ENCODE data around the gene CALCOCO2. TPM values are rescaled to one million over a fixed set of nuclear protein-coding genes. Genes with fewer than 3 reads are reported as not detected.
A peak's percentile ranks its signal among the peaks of the same experiment; 100 is the strongest.

CALCOCO2 gene
- total RNA-seq, 1 donor from 2014 or later, result 97.9 TPM

GRCh38 chr17:48856122-48856821, 25.4 kb downstream of the CALCOCO2 start:
- no peak for TF ChIP-seq CTCF (IDR thresholded peaks at IDR 0.05)
- H3K4me1 Mint-ChIP-seq (ENCODE audit: low read depth), result peaks cover 2% of the 10 kb centered on the region
- H3K4me3 Mint-ChIP-seq (ENCODE audit: unreplicated experiment), result no peak overlapping the region
- no peaks in the 10 kb centered on the region for H3K27me3 Mint-ChIP-seq (ENCODE audit: low read depth)
- H3K36me3 Mint-ChIP-seq (ENCODE audit: low read depth), result peaks cover 35% of the 10 kb centered on the region
- no peak for DNase-seq (ENCODE audit: low spot score)
- H3K27ac Mint-ChIP-seq (ENCODE audit: unreplicated experiment), result no peak overlapping the region
- no peaks in the 10 kb centered on the region for H3K9me3 Mint-ChIP-seq (ENCODE audit: low read depth)

- Mint-ChIP-seq H3K9me3 (ENCODE audit: low read depth) (no peaks in the 10 kb centered on the region), H3K4me1 (ENCODE audit: low read depth) (no peaks in the 10 kb centered on the region), H3K27ac (ENCODE audit: unreplicated experiment) (no peak overlapping the region), H3K4me3 (ENCODE audit: unreplicated experiment) (no peak overlapping the region), H3K36me3 (ENCODE audit: low read depth) (peaks cover 51% of the 10 kb centered on the region), H3K27me3 (ENCODE audit: low read depth) (no peaks in the 10 kb centered on the region)
- DNase-seq (ENCODE audit: low spot score), result no peak
- peak; percentile 46 for TF ChIP-seq CTCF (IDR thresholded peaks at IDR 0.05)
Observed at GRCh38 chr17:48860034-48860433, 29.2 kb downstream of the CALCOCO2 start.

GRCh38 chr17:48860456-48860855, 29.6 kb downstream of the CALCOCO2 start:
- H3K9me3 Mint-ChIP-seq (ENCODE audit: low read depth), result no peaks in the 10 kb centered on the region
- no peaks in the 10 kb centered on the region for H3K27me3 Mint-ChIP-seq (ENCODE audit: low read depth)
- H3K4me3 Mint-ChIP-seq (ENCODE audit: unreplicated experiment), result no peak overlapping the region
- no peaks in the 10 kb centered on the region for H3K4me1 Mint-ChIP-seq (ENCODE audit: low read depth)
- peaks cover 53% of the 10 kb centered on the region for H3K36me3 Mint-ChIP-seq (ENCODE audit: low read depth)
- no peak for TF ChIP-seq CTCF (IDR thresholded peaks at IDR 0.05)
- no peak overlapping the region for H3K27ac Mint-ChIP-seq (ENCODE audit: unreplicated experiment)
- no peak for DNase-seq (ENCODE audit: low spot score)

DNA sequence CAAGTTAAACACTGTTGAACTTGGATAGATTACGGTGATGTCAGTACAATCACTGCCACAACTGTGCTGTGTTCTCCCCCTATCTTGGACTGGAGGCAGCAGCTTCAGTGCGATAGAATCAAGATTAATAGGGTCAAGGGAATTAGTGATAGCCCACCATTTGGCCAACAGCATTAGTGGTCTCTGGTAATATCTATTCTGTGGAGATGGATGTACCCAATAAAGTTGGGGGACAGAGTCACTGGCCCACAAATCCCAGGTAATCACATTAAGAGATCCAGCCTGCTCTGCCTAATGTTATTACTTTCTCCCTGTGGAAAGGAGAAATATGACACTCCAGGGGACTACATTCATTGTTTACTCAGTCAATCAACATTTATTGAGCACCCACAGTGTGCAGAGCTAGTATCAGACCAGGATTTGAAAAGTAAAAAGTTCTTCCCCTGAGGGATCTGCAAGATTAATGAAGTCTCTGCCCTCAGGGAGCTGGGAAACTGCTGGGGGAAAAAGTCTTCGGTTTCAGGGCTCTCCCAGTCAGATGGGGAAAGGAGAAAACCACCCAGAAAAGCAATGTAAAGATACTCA, 38.2 kb downstream of the CALCOCO2 start:
- Mint-ChIP-seq H3K4me1 (ENCODE audit: low read depth) (peaks cover 6% of the 10 kb centered on the region), H3K27me3 (ENCODE audit: low read depth) (no peaks in the 10 kb centered on the region), H3K9me3 (ENCODE audit: low read depth) (no peaks in the 10 kb centered on the region), H3K36me3 (ENCODE audit: low read depth) (peaks cover 18% of the 10 kb centered on the region), H3K27ac (ENCODE audit: unreplicated experiment) (no peak overlapping the region), H3K4me3 (ENCODE audit: unreplicated experiment) (no peak overlapping the region)
- no peak for TF ChIP-seq CTCF (IDR thresholded peaks at IDR 0.05)
- no peak for DNase-seq (ENCODE audit: low spot score)

DNA sequence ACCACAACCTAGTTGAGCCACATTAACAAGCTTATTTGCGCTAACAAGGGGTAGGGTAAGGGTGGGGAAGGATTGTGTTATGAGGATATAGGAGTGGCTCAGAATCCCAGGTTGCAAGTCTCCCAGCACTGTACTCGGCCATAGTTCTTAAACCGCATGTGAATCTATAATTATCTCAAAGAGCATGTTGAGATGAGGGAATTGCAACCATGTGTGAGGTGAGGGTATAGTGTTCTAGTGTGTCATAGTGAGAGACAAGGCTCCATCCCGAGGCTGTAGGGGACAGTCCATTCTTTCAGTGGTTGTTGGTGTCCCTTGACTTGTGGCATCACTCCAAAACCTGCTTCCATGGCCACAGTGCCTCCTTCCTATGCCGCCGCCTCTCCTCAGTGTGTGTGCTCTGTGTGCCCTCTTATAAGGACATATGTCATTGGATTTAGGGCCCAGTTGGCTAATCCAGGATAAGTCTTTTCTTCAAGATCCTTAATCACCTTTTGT, 39.0 kb downstream of the CALCOCO2 start:
- Mint-ChIP-seq H3K27me3 (ENCODE audit: low read depth) (no peaks in the 10 kb centered on the region), H3K4me1 (ENCODE audit: low read depth) (peaks cover 6% of the 10 kb centered on the region), H3K9me3 (ENCODE audit: low read depth) (no peaks in the 10 kb centered on the region), H3K36me3 (ENCODE audit: low read depth) (peaks cover 10% of the 10 kb centered on the region), H3K4me3 (ENCODE audit: unreplicated experiment) (no peak overlapping the region), H3K27ac (ENCODE audit: unreplicated experiment) (no peak overlapping the region)
- no peak for DNase-seq (ENCODE audit: low spot score)
- TF ChIP-seq CTCF (IDR thresholded peaks at IDR 0.05), result no peak
